ENCODE measurements around the gene AGO3.

DNA sequence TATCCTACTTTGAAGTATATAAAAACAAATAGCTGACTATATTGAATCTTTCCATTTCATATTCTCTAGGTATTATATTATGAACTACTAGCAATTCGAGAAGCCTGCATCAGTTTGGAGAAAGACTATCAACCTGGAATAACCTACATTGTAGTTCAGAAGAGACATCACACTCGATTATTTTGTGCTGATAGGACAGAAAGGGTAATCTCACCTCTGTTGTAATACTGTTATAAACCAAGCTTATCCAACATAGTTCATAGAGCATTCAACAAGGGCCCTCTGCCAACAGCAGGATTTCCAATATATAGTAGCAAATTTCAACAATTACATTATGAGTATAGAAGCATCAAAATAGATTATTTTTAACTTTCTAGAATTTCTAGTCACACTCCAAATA is 109.3 kb downstream of the AGO3 start:
- TF ChIP-seq, protein P1, sequence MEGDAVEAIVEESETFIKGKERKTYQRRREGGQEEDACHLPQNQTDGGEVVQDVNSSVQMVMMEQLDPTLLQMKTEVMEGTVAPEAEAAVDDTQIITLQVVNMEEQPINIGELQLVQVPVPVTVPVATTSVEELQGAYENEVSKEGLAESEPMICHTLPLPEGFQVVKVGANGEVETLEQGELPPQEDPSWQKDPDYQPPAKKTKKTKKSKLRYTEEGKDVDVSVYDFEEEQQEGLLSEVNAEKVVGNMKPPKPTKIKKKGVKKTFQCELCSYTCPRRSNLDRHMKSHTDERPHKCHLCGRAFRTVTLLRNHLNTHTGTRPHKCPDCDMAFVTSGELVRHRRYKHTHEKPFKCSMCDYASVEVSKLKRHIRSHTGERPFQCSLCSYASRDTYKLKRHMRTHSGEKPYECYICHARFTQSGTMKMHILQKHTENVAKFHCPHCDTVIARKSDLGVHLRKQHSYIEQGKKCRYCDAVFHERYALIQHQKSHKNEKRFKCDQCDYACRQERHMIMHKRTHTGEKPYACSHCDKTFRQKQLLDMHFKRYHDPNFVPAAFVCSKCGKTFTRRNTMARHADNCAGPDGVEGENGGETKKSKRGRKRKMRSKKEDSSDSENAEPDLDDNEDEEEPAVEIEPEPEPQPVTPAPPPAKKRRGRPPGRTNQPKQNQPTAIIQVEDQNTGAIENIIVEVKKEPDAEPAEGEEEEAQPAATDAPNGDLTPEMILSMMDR (IDR thresholded peaks at IDR 0.05), result no peak
- TF ChIP-seq POLR2AphosphoS5 (IDR thresholded peaks at IDR 0.05) (no peak), EP300 (IDR thresholded peaks at IDR 0.05) (no peak), POLR2A (IDR thresholded peaks at IDR 0.05) (no peak)
